Measurements from ENCODE around the gene UBR2. TPM values are rescaled to one million over a fixed set of nuclear protein-coding genes. Genes with fewer than 3 reads are reported as not detected.
"Not testable (repeated sequence)": the region's sequence is repeated elsewhere in the genome, so short reads cannot be mapped to it uniquely, and the experiment has no call there.

UBR2 gene
- total and polyA plus RNA-seq, 7 donors, result 9.4 to 40.2 (median 33.6) TPM

DNA sequence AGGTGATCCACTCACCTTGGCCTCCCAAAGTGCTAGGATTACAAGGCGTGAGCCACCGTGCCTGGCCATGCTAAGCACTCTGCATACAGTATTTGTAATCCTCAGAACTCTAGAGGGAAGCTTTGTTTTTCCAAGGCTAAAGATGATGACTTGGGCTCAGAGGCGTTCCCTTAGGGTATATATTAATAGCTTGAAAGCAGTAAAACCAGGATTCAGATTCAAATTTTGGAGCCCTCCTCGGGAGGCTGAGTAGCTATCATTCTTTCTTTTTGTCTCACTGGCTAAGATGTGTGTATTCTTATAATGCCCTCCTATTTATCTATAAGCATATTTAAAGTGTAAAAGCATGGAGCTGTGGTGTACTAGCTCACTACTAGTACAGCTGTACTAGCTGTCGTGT is 90.0 kb downstream of the UBR2 start:
- DNase-seq, result no peak

DNA sequence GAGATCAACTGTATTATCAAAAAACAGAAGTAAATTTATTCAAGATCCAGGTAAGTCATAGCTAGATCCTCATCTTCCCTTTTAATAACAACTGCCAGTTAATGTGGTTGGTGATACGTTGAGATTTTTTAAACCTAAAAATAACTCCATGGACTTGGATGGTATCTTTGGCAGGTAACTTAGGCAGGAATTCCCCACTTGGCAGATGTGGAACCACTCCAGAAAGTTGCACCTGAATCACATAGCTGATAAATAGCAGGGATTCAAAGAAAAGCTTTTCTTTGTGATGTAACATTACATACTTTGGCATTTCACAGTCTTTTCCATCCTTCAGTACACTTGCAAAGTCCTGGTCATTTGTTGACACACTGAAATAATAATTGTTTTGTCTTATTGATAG is 96.0 kb downstream of the UBR2 start:
- H3K27me3 ChIP-seq (ENCODE audit: insufficient read depth in 3 of 3, low read length in 2 of 3), result no peaks in the 10 kb centered on the region
- no peaks in the 10 kb centered on the region for H3K9me3 ChIP-seq
- TF ChIP-seq, protein P1, sequence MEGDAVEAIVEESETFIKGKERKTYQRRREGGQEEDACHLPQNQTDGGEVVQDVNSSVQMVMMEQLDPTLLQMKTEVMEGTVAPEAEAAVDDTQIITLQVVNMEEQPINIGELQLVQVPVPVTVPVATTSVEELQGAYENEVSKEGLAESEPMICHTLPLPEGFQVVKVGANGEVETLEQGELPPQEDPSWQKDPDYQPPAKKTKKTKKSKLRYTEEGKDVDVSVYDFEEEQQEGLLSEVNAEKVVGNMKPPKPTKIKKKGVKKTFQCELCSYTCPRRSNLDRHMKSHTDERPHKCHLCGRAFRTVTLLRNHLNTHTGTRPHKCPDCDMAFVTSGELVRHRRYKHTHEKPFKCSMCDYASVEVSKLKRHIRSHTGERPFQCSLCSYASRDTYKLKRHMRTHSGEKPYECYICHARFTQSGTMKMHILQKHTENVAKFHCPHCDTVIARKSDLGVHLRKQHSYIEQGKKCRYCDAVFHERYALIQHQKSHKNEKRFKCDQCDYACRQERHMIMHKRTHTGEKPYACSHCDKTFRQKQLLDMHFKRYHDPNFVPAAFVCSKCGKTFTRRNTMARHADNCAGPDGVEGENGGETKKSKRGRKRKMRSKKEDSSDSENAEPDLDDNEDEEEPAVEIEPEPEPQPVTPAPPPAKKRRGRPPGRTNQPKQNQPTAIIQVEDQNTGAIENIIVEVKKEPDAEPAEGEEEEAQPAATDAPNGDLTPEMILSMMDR (IDR thresholded peaks at IDR 0.05), result no peak
- no peak overlapping the region for H3K4me3 ChIP-seq
- H3K27ac ChIP-seq, result no peak overlapping the region
- 7 to 20% (median 15%) methylated on average over 1 of the region's 1 CpG for WGBS, 3 donors
- peaks cover 2 to 95% of the 10 kb centered on the region in 2 donors for H3K36me3 ChIP-seq (ENCODE audit: insufficient read depth in 1 of 2, low read depth in 1 of 2)
- intact Hi-C loops (cut with DNase I), result loop anchor here (2.0 to 5.0 kb wide), 4 partner anchors 67 to 237 kb away; partner anchors contain the start of gene RPL7L1 (in 1 of the 2)
- ATAC-seq (no peak), DNase-seq (no peak)
- H3K4me1 ChIP-seq, result no peaks in the 10 kb centered on the region

More for the DNA sequence above, 90.0 kb downstream of the UBR2 start:
- Histone ChIP-seq H3K4me1 (no peaks in the 10 kb centered on the region), H3K9me3 (no peaks in the 10 kb centered on the region), H3K4me3 (no peak overlapping the region), H3K36me3 (ENCODE audit: insufficient read depth in 1 of 2, low read depth in 1 of 2) (peaks cover 3 to 100% of the 10 kb centered on the region in 2 donors), H3K27me3 (ENCODE audit: insufficient read depth in 3 of 3, low read length in 2 of 3) (no peaks in the 10 kb centered on the region), H3K27ac (no peak overlapping the region)
- ATAC-seq, result no peak
- TF ChIP-seq, protein P1 (IDR thresholded peaks at IDR 0.05), result no peak
- 84 to 88% (median 88%) methylated on average over 5 of the region's 5 CpGs for WGBS, 3 donors
- intact Hi-C loops (cut with DNase I), result no loop called here

DNA sequence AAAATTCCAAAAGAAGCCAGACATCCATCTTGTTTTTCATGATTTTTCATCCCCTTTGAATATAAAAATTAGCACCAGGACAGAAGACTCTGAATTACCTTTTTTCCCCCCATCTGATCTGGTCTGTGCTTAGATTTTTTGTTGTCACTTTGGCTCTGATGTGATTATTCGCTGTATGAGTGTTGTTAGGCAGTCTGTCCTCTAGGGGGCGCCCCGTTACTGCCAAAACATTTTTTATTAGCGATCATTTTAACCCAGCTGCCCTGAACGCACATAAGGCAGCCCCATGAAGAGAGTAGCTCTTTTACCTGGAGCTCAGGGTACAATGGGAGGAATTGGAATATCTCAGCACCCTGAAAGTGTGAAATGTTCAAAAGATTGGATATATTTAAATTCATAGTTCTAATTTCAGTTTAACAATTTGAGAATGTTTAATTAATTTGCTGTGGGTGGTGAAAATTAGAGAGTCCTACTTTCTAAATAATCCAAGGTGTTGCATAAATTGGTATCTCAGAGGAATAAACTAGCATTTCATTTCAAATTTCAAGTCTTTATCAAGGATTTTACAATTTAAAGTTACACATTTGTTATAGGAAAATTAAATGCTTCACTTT is 97.8 kb downstream of the UBR2 start:
- Histone ChIP-seq H3K36me3 (ENCODE audit: insufficient read depth in 1 of 2, low read depth in 1 of 2) (peaks cover 5 to 95% of the 10 kb centered on the region in 2 donors), H3K9me3 (no peaks in the 10 kb centered on the region), H3K4me1 (no peaks in the 10 kb centered on the region), H3K27ac (no peak overlapping the region), H3K27me3 (ENCODE audit: insufficient read depth in 3 of 3, low read length in 2 of 3) (no peaks in the 10 kb centered on the region), H3K4me3 (no peak overlapping the region)
- WGBS, 3 donors, result 0 to 1% (median 0%) methylated on average over 5 of the region's 5 CpGs
- TF ChIP-seq, protein P1 (IDR thresholded peaks at IDR 0.05), result peak; percentile 91
- intact Hi-C loops (cut with DNase I), result loop anchor here (2.0 to 5.0 kb wide), 4 partner anchors 65 to 236 kb away; partner anchors contain the start of gene RPL7L1 (in 1 of the 2)
- ATAC-seq (peak; percentile 85 to 94 (median 92)), DNase-seq (peak; percentile 75 to 87)

DNA sequence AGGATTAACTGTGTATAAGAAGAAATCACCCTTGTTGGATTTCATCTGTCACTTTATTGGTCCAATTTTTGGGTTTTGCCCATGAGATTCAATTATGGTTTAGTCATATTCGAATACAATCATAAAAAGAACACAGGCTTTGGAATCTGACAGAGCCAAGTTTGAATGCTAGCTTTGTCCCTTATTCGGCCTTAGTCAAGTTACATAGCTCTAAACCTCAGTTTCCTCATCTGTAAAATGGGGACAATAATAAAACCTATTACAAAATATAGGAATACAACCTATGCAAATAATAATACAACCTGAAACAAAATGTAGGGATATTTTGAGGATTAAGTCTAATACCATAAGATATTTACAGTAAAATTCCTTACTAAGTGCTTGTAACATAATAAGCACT is 100.9 kb downstream of the UBR2 start:
- H3K4me3 ChIP-seq, result no peak overlapping the region
- peaks cover 10 to 93% of the 10 kb centered on the region in 2 donors for H3K36me3 ChIP-seq (ENCODE audit: insufficient read depth in 1 of 2, low read depth in 1 of 2)
- no peaks in the 10 kb centered on the region for H3K27me3 ChIP-seq (ENCODE audit: insufficient read depth in 3 of 3, low read length in 2 of 3)
- H3K4me1 ChIP-seq, result no peaks in the 10 kb centered on the region
- H3K27ac ChIP-seq, result no peak overlapping the region
- DNase-seq (no peak), ATAC-seq (no peak)
- no peaks in the 10 kb centered on the region for H3K9me3 ChIP-seq
- TF ChIP-seq, protein P1 (IDR thresholded peaks at IDR 0.05), result no peak
- 94 to 96% (median 95%) methylated on average over 2 of the region's 2 CpGs for WGBS, 3 donors
- intact Hi-C loops (cut with DNase I), result loop anchor here (5.0 kb wide), 2 partner anchors 213 to 233 kb away; partner anchors contain the start of gene RPL7L1 (in 1 of the 2)

DNA sequence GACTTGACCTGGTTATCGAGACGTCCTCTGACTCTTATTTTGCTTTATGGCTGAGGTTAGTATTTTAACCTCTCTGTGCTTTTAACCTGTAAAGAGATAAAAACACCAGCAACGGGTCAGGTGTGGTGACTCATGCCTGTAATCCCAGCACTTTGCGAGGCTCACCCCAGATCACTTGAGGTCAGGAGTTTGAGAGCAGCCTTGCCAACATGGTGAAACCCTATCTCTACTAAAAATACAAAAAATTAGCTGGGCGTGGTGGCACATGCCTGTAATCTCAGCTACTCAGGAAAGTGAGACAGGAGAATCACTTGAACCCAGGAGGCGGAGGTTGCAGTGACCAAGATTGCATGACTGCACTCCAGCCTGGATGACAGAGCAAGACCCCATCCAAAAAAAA is 110.5 kb downstream of the UBR2 start:
- DNase-seq (peak in 1 of 2 donors; percentile 76), ATAC-seq (peak; percentile 86 to 95 (median 90))
- intact Hi-C loops (cut with DNase I); H3K9me3 ChIP-seq; H3K27me3 ChIP-seq (ENCODE audit: insufficient read depth in 3 of 3, low read length in 2 of 3): not testable (repeated sequence)
- 30 to 41% (median 33%) methylated on average over 6 of the region's 6 CpGs for WGBS, 3 donors
- H3K27ac ChIP-seq, result peak overlapping the region; percentile 71
- peaks cover 38% of the 10 kb centered on the region for H3K4me1 ChIP-seq
- peak overlapping the region; percentile 1 for H3K4me3 ChIP-seq
- H3K36me3 ChIP-seq (ENCODE audit: insufficient read depth in 1 of 2, low read depth in 1 of 2), result peaks cover 8 to 100% of the 10 kb centered on the region in 2 donors
